NCI-H345 (cell line): ENCODE measurements around the gene AFMID.

ENCODE experiments used
- DNase-seq: peaks from one replicate; lab custom pipeline; 2025; lab: John Stamatoyannopoulos, UW

The AFMID gene

GRCh38 chr17:78255029-78255656 lies 68.0 kb downstream of the AFMID start:
- no peak for DNase-seq

- no peak for DNase-seq
Observed at GRCh38 chr17:78255953-78256706, 69.0 kb downstream of the AFMID start.

GRCh38 chr17:78256707-78257591 lies 69.8 kb downstream of the AFMID start:
- no peak for DNase-seq
